Omental fat pad (tissue), 4 donors: Measurements from ENCODE around the gene LIPG. TPM values are rescaled to one million over a fixed set of nuclear protein-coding genes. Genes with fewer than 3 reads are reported as not detected.

Experiments
- ATAC-seq: fragments of 150-250 bp; one replicate; pipeline ENCODE4 v1.9.1; 2016; ENCODE audit warnings: mild to moderate bottlenecking, moderate library complexity; ENCODE audit not compliant: low FRiP score
- DNase-seq: peaks from one replicate; pipeline ENCODE4 v3.0.0-alpha.2; 2019; ENCODE audit warnings: low spot score
- total RNA-seq, 4 donors: library from RNA; depleted of rRNA; stranded (reverse); fragments of >200 nt; gene quantifications; one replicate each; pipeline ENCODE4 v1.1.0, GENCODE V29; 2016
- TF ChIP-seq, protein P1 (sequence below), 3 donors: fragments of 450-650 bp; IDR thresholded peaks; one replicate each; pipeline ENCODE4 v1.5.1; 2016 to 2017; ENCODE audit warnings: antibody characterized with exemption in 3 of 3, mild to moderate bottlenecking in 3 of 3, moderate library complexity in 2 of 3

Gene LIPG
- total RNA-seq, 4 donors from 2014 or later = 0.94 to 53.2 (median 1.2) TPM

DNA sequence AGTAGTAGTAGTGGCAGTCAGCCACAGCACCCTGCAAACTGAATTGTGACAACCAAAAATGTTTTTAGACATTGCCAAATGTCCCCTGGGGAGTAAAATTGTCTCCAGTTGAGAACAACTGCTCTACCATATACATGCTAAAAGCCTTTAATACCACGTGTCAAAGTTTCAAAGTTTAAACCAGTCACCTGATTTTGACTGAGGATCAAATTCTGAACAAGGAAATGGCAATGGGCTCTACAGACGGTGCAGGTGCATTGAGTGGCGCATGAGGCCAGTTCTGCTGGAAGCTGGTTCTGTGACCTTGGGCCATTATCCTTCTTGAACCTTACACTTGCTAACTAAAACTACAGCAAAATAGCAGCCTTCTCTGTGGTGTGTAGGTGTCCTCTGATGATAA, 85.0 kb downstream of the LIPG start:
- DNase-seq = no peak
- TF ChIP-seq, protein P1, sequence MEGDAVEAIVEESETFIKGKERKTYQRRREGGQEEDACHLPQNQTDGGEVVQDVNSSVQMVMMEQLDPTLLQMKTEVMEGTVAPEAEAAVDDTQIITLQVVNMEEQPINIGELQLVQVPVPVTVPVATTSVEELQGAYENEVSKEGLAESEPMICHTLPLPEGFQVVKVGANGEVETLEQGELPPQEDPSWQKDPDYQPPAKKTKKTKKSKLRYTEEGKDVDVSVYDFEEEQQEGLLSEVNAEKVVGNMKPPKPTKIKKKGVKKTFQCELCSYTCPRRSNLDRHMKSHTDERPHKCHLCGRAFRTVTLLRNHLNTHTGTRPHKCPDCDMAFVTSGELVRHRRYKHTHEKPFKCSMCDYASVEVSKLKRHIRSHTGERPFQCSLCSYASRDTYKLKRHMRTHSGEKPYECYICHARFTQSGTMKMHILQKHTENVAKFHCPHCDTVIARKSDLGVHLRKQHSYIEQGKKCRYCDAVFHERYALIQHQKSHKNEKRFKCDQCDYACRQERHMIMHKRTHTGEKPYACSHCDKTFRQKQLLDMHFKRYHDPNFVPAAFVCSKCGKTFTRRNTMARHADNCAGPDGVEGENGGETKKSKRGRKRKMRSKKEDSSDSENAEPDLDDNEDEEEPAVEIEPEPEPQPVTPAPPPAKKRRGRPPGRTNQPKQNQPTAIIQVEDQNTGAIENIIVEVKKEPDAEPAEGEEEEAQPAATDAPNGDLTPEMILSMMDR (IDR thresholded peaks at IDR 0.05) = no peak
- no peak for ATAC-seq

DNA sequence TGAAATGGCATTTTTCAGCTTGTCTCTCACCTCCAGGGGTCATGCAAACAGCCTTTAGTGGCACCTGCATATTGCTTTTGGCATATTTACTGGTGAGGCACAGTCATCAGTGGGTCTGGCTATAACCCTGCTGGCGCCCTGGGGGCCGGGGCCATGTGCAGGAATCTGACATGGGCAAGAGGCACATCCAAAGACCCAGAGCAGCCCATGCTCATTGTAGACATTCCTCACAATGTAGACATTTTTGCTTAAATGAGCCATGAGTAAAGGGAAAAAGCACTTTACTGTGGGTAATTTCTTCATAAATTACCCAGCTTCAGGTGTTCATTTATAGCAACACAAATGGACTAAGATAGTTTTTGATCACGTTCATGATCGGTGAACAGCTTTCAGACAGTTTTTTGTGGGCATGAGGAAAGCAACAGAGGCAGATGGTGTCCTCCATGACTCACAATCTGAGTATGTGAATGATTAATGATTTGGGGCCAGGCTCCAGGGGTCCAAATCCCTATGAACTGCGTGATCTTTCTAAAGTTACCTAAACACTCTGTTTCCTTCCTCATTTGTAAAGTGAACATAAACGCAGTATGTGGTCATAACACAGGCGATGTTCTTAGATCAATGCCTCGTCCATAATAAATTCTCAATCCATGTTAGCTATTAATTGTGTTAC, 85.8 kb downstream of the LIPG start:
- ATAC-seq (no peak), DNase-seq (no peak)
- TF ChIP-seq, protein P1 (IDR thresholded peaks at IDR 0.05) = no peak

DNA sequence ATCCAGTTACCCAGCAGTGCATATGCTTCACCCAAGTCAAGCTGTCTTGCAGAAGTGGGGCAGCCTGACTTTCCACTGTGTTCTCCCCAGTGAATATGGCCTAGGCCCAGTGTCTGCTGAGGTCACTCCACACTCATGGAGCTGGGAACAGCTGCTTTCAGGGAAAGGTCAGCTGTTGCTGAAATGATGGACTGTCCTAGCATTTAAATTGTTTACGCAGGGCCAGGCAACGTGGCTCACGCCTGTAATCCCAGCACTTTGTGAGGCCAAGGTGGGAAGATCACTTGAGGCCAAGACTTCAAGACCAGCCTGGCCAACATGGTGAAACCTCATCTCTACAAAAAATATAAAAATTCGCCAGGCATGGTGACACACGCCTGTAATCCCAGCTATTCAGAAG, 86.5 kb downstream of the LIPG start:
- DNase-seq (no peak), ATAC-seq (peak; percentile 42)
- TF ChIP-seq, protein P1 (IDR thresholded peaks at IDR 0.05) = no peak

Other genes starting within 250 kb of the LIPG start
- gene DYM, start 101.4 kb upstream of the LIPG start, total RNA-seq = 10 to 100 TPM; 43.1 to 84.0 (median 67.9) TPM
- 10 to 100 TPM; 21.8 to 31.2 (median 25.7) TPM for gene C18orf32, start 74.8 kb upstream of the LIPG start, total RNA-seq
- 1,000 to 10,000 TPM; 1,522 to 1,939 (median 1,772) TPM for gene RPL17, start 69.6 kb upstream of the LIPG start, total RNA-seq